Measurements from ENCODE around the gene PDF.

The PDF gene

GRCh38 chr16:69339289-69340094 lies 9.1 kb upstream of the PDF start, which contains the start of the genes COG8 and NIP7:
Gene COG8 (minus strand): TSS chr16:69339564. CDS start chr16:69339552, 12 bp downstream.
Gene NIP7 (plus strand): TSS chr16:69339772. CDS start chr16:69339830, 58 bp downstream.
- DNase-seq (ENCODE audit: low read depth in 2 of 2) = peak; percentile 96 to 97

GRCh38 chr16:69338557-69339288 lies 8.3 kb upstream of the PDF start:
- DNase-seq (ENCODE audit: low read depth in 2 of 2) = no peak

GRCh38 chr16:69334696-69335095 lies 4.3 kb upstream of the PDF start:
- DNase-seq (ENCODE audit: low read depth in 2 of 2) = no peak

GRCh38 chr16:69329369-69330285 lies 761 bp downstream of the PDF start:
- DNase-seq (ENCODE audit: low read depth in 2 of 2) = no peak

- no peak for DNase-seq (ENCODE audit: low read depth in 2 of 2)
Observed at GRCh38 chr16:69328854-69329316, 1.5 kb downstream of the PDF start.

GRCh38 chr16:69327585-69328310 lies 2.6 kb downstream of the PDF start:
- no peak for DNase-seq (ENCODE audit: low read depth in 2 of 2)

- DNase-seq (ENCODE audit: low read depth in 2 of 2) = no peak
Observed at GRCh38 chr16:69326172-69326873, 4.1 kb downstream of the PDF start.

GRCh38 chr16:69325784-69326171 lies 4.6 kb downstream of the PDF start:
- DNase-seq (ENCODE audit: low read depth in 2 of 2) = no peak

GRCh38 chr16:69324585-69325253 lies 5.7 kb downstream of the PDF start:
- no peak for DNase-seq (ENCODE audit: low read depth in 2 of 2)

GRCh38 chr16:69324013-69324531 lies 6.3 kb downstream of the PDF start:
- no peak for DNase-seq (ENCODE audit: low read depth in 2 of 2)

GRCh38 chr16:69323415-69323814 lies 7.0 kb downstream of the PDF start:
- DNase-seq (ENCODE audit: low read depth in 2 of 2) = no peak

- DNase-seq (ENCODE audit: low read depth in 2 of 2) = no peak
Observed at GRCh38 chr16:69322343-69322742, 8.0 kb downstream of the PDF start.

GRCh38 chr16:69321080-69321479 lies 9.3 kb downstream of the PDF start:
- DNase-seq (ENCODE audit: low read depth in 2 of 2) = no peak

- DNase-seq (ENCODE audit: low read depth in 2 of 2) = no peak
Observed at GRCh38 chr16:69320740-69321073, 9.7 kb downstream of the PDF start.

- DNase-seq (ENCODE audit: low read depth in 2 of 2) = no peak
Observed at GRCh38 chr16:69319826-69320739, 10.3 kb downstream of the PDF start.

GRCh38 chr16:69319381-69319780 lies 11.0 kb downstream of the PDF start:
- no peak for DNase-seq (ENCODE audit: low read depth in 2 of 2)

- DNase-seq (ENCODE audit: low read depth in 2 of 2) = no peak
Observed at GRCh38 chr16:69318911-69319289, 11.5 kb downstream of the PDF start.

- DNase-seq (ENCODE audit: low read depth in 2 of 2) = no peak
Observed at GRCh38 chr16:69318177-69318910, 12.0 kb downstream of the PDF start.
